Germinal center (tissue), 1 donor: ENCODE data around the gene SIX5.
A peak's percentile ranks its signal among the peaks of the same experiment; 100 is the strongest.
"Not testable (repeated sequence)": the region's sequence is repeated elsewhere in the genome, so short reads cannot be mapped to it uniquely, and the experiment has no call there.

Experiments
- DNase-seq: peaks from one replicate; pipeline ENCODE4 v3.0.0; 2012; ENCODE audit warnings: mixed read lengths, low spot score

Gene SIX5

DNA sequence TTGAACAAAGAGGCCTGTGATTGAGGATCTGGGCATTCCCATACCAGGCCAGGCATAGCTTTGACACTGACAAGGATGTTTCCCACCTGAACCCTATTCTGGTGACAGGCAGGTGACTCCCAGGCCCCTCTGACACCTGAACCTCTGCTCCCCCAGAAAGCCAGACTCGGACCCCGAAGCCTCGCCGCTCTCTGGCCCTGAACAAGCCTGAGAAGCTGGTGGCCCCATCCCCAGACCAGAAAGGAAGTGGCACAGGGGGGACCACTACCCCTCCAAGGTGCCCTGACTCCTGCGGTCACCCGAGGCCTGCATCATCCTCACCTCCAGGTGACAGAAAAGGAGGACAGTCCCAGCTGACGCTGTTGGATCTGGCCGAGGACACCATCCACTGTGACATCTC, 14.7 kb downstream of the SIX5 start:
- DNase-seq, result no peak

DNA sequence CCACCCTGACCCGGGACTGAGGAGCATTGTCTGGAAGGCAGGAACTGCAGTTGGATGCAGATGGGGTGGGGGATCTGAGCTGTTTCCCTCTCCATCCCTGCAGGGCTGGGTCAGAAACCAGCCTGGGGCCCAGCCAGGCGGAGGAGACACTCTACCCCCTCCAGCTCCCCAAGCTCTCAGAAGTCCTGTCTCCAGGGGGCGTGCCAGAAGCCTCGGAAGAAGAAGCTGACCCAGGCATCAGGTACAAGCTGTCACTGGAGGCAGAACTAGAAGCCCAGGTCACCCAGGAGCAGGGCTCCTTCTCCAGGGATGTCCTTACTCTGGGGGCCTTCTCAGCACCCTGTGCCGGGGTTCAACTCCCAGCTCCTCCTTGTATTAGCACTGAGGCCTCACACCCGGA, 15.5 kb downstream of the SIX5 start:
- DNase-seq, result no peak

DNA sequence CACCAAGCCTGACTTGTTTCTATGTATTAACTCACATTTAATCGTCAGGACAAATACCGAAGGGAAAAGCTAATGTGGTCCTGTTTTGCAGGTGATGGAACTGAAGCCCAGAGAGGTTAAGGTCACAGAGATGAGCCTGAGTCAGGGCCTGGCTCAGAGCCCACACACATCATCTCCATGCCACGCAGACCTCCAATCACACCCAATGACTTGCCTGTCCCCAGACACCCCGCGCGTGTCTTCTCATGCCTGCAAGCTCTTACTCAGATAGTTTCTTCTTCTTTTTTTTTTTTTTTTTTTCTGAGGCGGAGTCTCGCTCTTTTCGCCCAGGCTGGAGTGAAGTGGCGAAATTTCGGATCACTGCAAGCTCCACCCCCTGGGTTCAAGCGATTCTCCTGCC, 16.4 kb downstream of the SIX5 start:
- DNase-seq, result no peak

DNA sequence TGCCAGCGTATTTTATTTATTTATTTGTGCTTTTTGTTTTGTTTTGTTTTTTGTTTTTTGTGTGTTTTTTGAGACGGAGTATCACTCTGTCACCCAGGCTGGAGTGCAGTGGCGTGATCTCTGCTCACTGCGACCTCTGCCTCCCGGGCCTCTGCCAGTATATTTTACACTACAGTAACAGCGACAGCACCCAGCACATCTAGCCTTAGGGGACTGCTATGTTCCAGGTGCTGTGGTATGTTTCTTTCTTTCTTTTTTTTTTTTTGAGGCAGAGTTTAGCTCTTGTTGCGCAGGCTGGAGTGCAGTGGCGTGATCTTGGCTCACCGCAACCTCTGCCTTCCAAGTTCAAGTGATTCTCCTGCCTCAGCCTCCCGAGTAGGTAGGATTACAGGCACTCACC, 17.6 kb downstream of the SIX5 start:
- DNase-seq, result not testable (repeated sequence)

DNA sequence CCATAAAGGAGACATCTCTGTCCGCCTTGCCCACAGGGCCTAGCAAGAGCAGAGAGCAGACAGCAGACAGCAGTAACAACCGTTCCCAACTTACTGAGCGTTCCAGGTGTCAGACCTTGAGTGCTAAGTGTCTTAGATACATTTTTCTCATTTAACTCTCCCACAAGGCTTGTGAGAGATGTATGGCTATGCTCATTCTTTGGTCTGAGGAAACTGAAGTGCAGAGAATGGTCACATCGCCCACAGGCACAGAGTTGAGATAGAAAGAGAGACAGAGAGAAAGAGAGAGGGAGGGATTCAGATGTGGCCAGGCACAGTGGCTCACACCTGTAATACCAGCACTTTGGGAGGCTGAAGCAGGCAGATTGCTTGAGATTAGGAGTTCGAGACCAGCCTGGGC, 21.5 kb downstream of the SIX5 start:
- DNase-seq, result no peak

DNA sequence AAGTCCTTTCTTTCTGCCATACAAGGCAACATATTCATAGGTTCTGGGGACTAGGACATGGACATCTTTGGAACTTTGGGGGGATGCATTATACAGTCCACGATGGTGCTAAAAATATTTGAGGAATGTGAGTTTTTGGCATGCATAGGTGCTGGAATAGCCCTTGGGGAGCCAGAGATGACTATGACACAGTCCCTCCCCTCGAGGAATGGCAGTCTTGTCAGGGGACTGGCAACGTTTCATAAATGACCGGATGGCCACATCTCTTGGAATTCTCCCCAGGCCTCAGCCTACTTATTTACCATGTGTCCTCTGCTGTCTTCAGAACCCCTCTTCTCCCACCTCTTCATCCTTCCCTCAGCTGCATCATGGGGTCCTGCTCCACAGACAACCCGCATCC, 22.2 kb downstream of the SIX5 start:
- DNase-seq, result no peak

DNA sequence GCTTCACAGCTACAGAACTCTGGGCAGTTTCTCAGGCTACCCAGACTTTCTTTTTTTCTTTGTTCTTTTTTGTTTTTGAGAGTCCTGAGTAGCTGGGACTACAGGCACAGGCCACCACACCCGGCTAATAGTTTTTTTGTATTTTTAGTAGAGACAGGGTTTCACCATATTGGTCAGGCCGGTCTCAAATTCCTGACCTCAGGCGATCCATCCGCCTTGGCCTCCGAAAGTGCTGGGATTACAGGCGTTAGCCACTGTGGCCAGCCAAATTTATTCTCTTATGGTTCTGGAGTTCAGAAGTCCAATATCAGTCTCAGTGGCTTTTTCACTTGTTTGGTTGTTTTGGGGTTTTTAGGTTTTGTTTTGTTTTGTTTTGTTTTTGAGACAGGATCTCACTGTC, 23.4 kb downstream of the SIX5 start:
- DNase-seq, result no peak

DNA sequence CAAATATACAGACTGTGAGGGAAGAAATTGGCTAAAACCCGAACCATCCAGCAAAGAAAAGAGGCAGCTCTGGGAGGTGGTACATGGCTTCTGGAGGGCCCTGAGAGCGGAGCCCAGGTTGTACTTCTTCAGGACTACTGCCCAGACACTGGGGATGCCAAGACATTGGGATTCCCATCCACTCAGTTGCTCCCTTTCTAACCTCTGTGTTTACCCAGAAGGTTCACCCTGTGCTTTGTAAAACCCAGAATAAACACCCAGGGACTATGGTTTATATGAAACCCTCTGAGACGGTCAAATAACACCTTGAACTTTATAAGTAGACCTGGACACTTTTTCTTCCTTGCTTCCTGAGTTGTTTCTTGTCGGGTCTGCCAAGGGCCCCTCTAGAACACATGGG, 26.1 kb downstream of the SIX5 start:
- no peak for DNase-seq

DNA sequence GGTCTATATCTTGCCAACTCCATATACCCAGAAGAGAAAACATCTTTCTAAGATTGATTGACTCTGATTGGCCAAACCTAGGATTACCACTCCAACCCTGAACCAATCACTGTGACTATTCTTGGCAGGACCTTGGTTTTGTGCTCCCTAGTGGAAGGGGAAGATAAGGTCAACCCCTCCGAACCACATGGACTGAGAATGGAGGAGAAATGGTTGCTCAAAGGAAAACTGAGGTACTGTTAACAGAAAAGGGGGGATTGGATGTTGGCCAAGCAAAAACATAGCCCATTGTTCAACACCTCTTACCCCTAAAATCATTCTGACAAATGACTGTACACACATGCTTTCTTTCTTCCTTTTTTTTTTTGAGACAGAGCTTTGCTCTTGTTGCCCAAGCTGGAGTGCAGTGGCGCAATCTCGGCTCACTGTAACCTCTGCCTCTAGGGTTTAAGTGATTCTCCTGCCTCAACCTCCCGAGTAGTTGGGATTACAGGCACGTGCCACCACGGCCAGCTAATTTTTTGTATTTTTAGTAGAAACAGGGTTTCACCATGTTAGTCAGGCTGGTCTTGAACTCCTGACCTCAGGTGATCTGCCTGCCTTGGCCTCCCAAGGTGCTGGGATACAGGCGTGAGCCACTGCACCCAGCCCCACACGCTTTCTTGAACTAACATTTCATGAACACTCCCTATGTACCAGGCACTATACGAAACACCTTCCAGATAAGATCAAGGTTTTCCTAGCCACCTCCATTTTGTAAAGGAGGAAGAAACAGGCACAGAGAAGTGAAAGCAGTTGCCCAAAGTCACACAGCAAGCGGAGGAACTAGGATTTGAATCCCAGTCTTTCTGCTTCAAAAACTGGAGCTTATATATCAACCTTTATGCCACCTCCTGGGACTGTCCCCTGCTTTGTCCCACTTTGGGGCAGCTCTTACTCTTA, 29.3 kb downstream of the SIX5 start:
- no peak for DNase-seq

DNA sequence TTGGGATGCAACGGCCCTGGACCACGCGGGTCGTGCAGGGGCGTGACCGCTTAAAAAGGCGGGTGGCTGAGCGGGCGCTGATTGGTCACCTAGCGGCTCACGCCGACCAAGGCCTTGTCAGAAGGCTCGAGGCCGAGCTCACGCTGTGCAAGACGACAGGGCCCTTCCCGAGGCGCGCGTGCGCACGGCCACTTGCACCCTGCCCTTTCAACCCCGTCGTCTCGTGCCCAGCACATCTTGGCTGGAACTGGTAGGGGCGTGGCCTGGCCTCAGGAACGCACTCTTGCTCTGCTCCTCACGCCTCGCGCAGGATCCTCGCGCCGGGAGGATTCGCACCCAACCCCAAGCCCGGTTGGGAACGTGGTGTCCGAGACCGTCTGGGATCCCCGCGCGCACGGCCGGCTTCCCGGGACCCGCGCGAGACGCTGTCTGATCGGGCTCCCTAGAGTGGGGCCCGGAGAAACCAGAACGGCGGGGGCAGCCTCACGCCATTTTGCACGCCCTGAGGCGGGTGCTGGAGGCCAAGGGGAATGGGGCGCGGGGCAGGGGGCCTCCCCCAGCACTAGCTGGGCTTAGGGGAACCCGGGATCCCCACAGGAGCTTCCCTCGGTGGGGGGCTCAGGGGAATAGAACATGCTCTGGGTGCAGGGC, 35.8 kb downstream of the SIX5 start, which contains the start of gene MEIOSIN:
Gene MEIOSIN, plus strand, starts transcription at position 280 of the 651 bp plus-strand sequence. CDS start 1,938 bp downstream, outside the sequence.
- no peak for DNase-seq

DNA sequence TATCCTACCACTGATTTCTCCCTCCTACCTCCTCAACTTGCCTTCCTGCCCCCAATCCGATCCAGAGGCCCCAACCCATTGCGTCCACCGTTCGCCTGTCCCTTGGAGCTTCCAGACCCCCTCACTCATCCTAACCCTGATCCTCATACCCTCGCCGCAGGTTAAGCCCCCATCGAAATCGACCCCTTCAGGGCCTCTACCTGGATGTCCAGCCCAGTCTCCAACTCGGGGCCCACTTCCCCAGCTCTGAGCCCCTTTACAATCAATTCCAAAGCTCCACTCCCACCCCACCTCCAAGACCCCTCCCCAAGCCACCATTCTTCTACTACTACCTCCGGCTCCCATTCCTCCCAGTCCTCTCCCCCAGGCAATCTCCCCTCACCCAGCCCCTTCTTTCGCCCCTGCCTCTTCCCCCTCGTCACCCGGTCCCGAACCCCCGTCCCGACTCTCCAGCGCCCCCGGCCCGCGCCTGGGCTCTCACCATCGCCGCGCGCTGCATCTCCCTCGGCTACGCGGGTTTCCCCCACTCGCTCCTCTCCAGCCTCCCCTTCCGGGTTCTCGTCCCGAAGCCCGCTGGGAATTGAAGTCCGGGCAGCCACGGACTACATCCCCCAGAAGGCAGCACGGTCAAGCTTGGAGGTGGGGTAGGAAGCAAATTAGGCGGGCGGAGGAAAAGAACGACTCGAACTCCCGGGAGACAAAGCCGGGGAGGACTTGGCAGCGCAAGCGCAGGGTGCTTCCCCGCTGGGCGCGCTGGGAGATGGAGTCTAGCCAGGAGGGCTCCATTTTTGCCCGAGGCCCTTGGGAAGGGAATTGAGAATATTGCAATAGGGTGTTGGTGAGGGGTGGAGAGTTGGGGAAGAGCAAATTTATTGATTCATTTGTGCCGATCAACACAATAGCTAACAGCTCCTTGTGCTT, 38.4 kb downstream of the SIX5 start, which contains the start of gene FBXO46:
Gene FBXO46, minus strand, starts transcription at position 529 of the 921 bp plus-strand sequence. CDS start 17,401 bp downstream, outside the sequence.
- DNase-seq, result peak; percentile 96

DNA sequence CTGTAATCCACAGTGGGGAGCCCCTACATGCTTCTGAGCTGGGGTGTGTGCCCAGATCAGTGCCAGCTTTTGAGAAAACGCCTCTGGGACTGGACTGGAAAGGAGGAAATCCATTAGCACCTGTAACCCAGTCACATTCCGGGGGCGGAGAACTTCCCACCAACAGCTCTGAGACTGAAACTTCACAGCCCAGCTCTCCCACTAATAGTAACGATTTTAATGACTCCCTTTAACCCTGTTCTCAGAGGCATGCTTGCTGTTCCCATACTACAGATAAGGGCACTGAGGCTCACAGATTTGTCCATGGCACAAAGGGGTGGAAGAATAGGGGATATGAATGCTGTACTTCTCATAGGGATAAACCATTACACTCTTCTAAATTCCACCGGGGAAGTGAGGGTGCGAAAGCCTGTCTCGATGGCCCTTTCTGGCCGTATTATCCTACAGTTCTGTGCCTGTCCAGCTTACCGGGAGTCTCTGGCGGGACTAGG, 39.2 kb downstream of the SIX5 start:
- DNase-seq, result no peak

DNA sequence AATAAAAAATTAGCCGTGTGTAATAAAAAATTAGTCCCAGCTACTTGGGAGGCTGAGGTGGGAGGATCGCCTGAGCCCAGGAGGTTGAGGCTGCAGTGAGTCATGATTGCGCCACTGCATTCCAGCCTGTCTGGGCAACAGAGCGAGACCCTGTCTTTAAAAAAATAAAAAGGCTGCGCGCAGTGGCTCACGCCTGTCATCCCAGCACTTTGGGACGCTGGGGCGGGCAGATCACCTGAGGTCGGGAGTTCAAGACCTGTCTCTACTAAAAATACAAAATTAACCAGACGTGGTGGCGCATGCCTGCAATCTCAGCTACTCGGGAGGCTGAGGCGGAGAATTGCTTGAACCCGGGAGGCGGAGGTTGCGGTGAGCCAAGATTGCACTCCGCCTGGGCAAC, 40.4 kb downstream of the SIX5 start:
- DNase-seq, result not testable (repeated sequence)

DNA sequence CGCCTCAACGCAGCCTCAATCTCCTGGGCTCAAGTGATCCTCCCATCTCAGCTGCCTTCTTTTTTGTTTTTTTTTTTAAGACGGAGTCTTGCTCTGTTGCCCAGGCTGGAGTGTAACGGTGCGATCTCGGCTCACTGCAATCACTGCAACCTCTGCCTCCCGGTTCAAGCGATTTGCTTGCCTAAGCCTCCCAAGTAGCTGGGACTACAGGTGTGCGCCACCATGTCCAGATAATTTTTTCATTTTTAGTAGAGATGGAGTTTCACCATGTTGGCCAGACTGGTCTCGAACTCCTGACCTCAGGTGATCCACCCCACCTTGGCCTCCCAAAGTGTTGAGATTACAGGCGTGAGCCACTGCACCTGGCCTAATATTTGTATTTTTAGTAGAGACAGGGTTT, 49.0 kb downstream of the SIX5 start:
- DNase-seq, result not testable (repeated sequence)

DNA sequence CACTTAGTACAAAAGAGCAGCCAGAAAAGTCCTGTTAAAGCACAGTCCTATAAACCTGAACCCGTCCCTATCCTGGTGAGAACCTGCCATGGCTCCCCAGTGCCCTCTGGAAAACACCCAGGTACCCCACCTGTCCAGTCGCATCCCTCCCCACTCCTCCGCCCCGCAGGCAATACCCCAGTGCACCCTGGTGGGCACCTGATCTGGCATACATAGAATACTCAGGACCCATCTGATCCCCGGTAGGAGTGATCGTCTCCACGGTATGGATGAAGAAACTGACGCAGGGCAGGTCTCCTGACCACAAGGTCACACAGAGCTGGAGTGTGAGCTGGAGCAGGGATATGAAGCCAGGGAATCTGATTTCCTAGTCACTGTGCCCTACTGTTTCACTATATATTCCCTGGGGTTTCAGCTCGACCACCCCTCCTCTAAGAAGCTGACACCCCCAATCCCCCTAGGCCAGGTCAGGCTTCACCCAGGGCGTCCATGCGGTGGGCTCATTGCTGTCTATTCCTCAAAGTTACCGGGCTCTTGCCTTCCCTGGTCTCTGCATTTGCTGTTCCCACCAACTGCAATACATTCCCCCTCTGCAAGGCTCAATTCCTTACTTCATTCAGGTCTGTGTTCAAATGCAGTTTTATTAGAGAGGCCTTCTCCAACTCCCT, 50.9 kb downstream of the SIX5 start:
- DNase-seq, result peak; percentile 35

DNA sequence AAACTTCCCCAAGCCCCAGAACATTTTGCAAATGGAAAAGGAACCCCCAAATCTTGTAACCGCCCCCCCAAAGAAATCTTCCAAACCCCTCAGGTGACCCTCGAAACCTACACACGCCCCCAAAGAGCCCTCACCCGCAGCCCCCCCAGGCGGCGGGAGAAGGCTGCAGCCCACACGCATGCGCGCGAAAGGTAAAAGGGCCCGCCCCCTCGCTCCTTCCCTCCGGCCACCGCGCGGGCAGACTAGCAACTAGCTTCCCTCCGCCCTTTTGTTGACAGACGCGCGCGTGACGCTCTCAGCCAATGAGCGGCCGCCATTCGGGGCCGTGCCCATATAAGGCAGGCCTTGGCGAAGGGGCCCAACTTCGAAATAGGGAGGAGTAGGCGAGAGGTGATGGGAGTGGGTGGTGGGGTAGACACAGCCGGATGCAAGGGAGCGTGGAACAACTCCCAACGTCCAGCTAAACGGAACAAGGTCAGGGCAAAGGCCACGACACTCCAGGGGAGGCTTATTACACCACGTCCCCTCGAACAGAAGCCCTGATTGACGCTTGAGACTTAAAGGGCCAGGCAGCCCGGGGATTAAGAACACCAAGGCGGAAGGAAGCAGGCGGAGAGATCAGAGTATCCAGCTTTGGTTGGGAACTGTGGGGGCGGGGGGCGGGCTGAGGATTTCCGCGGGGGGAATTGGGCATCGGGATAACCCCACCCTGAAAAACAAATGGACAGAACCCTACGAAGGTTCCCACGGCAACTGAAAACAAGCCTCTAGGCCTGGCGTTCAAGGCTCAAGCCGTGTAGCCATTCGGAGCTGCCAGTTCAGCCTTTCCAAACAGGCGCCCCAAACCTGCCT, 51.7 kb downstream of the SIX5 start:
- peak; percentile 98 for DNase-seq

DNA sequence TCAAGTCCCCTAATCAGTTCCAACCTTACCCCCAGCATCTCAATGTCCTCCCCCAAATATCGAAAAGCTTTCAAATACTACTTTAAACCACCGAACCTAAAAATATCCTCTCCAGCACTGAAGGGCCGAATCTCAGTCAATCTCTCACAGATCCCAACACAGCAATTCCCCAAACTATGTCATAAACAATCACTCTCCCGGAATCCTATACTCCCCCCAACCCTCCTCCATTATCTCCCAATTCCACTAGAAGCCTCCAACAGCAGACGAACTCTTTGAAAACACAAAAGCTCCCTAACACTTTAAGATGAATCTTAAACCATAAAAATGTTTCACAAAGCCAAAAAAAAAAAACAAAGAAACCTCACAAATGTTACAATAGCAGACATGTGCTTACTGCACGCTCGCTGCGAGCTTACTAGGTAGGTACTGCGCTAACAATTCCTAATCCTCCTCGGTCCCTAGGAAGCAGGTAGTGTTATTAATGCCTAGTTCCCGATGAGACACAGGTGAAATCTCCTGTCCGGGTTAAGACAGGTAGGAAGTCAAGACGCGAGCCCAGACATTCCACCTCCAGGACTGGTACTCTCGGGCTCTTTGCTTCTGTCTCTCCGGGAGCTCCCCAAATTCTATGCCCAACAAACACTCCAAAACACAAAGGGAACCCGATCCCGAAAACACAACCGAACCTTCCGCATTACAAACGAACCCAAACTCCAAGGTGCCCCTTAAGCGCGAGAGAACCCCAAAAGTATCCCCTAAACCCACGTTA, 52.5 kb downstream of the SIX5 start:
- DNase-seq, result no peak

DNA sequence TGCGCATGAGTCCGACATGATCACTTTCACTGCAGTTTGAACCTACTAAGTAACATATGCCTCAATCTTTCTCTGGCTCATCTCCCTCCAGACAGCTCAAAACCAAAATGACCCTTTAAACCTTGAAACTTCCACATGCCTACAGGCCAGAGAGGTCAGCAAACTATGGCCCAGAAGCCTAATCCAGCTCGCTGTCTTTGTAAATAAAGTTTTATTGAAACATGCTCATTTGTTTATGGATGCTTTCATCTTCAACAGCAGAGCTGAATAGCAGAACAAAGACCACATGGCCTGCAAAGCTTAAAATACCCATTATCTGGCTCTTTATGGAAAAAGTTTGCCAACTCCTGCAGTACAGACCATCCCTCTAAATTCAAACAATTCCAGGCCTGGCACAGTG, 53.9 kb downstream of the SIX5 start:
- no peak for DNase-seq
